ENCODE data around the gene NBAS.

Gene NBAS

GRCh38 chr2:15560988-15561573 is at the start of gene NBAS:
Gene NBAS (minus strand): TSS chr2:15561334. CDS start chr2:15561304, 30 bp downstream.
- DNase-seq: peak; percentile 88

- no peak for DNase-seq
These were observed 49.4 kb upstream of the NBAS start for GRCh38 chr2:15610430-15610952.

GRCh38 chr2:15609341-15610042 is 48.4 kb upstream of the NBAS start:
- no peak for DNase-seq

GRCh38 chr2:15608392-15608761 is 47.2 kb upstream of the NBAS start:
- DNase-seq: no peak

GRCh38 chr2:15607709-15608391 is 46.7 kb upstream of the NBAS start:
- no peak for DNase-seq

DNA sequence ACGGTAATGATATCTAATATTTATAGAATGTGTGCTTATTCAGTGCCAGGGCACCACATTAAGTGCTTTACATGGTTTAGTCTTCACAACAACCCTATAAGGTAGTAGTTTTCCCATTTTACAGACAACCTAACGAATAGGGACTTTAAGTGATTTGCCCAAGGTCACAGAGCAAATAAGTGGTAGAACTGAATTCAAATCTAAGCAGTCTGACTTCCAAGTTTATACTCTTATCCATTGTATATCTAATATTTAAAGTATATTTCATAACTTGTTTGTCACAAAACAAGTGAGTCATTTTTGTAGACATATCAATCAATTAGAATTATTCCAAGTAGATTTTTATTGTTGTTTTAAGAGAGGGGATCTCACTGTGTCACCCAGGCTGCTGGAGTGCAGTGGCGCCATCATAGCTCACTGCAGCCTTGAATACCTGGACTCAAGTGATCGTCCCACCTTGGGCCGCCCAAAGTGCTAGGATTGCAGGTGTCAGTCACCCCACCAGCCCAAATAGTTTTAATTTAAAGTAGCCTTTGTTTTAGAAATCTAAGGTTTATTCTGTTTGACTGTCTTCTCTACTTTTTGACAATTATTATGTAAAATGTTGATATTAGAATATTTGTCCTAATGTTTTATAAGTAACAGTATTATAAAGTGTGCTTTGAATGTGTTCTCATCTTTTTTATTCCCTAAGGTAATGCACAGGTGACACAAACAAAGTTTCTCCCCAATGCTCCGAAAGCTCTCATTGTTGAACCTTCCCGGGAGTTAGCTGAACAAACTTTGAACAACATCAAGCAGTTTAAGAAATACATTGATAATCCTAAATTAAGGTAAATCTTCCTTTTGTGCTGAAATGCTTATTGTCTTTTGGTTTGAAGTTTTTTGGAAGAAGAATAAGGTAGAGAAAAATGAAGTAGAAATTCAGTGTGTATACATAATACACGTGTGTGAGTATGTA is 45.6 kb upstream of the NBAS start:
- DNase-seq: no peak

- DNase-seq: no peak
These were observed 44.6 kb upstream of the NBAS start for GRCh38 chr2:15605721-15606120.

DNA sequence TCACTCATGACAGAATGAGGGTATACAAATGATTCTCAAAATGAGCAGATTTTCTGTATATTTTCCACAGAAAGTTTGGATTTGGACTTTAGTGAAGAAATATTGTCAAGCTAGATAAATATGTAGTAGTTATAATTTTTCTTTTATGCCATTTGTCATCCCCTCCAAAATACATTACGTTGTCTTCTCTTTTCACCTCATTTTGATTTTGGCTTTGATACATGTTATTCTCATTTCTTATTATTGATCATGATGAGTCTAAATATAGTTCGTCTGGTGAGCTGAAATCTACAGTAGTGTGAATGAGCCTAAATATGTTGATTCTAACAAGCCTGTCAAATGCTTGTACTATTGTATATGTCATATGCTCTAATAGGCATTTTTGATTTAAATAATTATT is 42.8 kb upstream of the NBAS start:
- DNase-seq: no peak

- no peak for DNase-seq
These were observed 42.1 kb upstream of the NBAS start for GRCh38 chr2:15603044-15603765.

GRCh38 chr2:15602393-15602792 is 41.3 kb upstream of the NBAS start:
- DNase-seq: no peak

GRCh38 chr2:15601681-15602080 is 40.5 kb upstream of the NBAS start:
- DNase-seq: no peak

DNA sequence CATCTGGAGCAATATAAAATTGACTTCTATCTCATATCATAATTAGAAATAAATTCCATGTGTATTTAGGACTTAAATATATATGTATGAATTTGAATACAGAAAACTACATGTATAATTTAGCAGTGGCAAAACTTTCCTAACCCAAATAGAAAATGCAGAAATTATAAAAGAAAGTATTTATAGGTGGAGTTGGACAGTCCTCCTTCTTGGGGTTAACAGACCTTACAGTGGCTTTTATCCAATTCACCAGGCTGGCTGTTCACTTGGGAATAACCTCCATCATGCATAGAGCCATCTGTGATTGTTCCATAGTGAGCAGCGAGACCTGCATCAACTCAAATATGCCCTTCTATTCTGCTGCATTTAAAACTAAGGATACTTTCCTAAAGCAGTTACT is 38.9 kb upstream of the NBAS start:
- no peak for DNase-seq

- DNase-seq: no peak
These were observed 35.8 kb upstream of the NBAS start for GRCh38 chr2:15596968-15597367.

DNA sequence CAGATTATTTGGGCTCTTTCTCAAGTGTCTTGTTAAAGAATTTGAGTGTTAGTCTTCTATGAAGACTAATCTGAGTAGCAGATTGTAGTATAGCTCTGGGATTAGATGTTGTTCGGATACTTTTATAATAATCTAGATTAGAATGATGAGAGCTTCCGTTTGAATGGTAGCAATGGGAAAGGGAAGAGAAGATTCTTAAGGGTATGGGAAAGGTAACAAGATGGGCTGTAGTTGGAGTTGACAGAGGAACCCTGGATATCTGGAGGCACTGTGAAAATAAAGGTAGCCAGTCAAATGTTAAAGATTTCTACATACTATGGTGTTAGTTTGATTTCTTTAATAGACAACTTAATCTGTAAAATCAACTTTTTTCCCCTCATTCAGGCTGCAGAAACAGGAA is 35.2 kb upstream of the NBAS start:
- DNase-seq: no peak

DNA sequence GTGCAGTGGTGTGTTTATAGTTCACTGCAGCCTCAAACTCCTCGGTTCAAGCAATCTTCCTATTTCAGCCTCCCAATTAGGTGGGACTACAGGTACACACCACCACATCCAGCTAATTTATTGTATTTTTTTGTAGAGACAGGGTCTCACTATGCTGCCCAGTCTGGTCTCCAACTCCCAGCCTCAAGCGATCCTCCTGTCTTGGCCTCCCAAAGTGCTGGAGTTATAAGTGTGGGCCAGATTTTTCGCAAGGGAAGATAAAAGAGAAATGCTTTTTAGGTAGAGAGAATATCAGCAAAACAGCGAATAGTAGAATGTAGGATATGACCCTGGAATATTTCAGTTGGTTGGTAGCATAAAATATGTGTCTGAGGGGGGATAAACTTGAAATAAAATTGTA is 34.8 kb upstream of the NBAS start:
- no peak for DNase-seq

DNA sequence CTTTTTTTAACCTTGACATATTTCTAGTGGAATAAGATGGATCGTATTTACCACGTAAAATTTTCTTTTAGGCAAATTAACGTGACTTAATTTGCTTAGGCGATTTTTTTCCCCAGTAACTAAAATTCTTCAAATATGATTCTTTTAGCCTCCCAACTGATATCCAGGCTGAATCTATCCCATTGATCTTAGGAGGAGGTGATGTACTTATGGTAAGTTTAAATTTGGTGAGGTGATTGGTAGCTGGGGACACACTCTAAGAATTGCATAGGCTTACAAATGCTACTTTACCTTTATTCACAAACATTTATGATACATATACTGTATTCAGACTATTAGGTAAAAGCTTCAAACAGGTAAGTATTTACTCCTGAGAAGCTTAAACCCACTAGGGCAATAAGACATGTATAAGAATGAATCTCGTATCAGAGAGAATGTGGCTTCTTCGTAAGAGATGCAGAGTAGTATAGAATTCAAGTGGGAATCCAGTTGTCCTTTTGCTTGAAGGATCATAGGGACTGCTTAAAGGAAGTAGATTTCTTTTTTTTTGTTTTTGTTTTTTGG is 34.3 kb upstream of the NBAS start:
- no peak for DNase-seq

DNA sequence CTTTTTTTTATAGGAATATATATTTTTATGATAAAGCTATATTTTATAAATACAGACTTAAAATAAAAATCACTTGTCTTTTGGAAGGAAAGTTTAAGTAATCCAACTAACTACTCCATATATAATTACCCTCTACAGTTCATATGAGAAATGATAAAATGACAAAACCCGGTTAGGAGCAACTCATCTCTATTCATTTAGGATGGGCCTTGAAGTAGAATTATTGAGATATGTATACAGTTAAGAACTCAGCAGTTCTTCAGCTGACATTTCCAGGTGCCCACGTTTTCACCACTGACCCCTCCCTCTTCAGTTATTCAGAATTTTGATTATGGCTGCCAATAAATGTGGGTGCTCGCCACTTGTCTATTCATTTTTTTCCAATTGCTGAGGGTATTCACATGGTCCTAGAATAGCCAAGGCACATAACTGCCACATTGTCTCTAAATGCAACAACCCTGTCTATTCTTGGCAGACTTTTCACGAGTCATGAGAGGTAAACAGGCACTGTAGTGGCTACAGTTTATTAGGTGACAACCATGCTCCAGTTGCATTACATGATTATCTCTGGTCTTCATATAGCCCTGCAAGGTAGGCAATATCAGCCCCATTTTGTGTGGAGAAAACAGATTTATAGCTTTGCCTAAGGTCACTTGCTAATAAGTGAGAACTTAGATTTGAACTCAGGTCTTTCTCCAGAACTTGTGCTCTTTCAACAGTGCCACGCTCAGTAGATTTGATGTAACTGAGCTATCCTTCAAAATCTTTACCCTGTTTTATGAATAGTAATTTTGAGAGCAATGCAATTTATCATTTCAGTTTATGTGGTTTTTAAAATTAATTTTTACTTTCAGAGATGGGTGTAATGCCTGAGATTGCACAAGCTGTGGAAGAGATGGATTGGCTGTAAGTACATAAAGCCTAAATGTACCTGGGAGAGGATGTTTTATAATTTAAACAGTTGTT is 33.4 kb upstream of the NBAS start:
- no peak for DNase-seq

DNA sequence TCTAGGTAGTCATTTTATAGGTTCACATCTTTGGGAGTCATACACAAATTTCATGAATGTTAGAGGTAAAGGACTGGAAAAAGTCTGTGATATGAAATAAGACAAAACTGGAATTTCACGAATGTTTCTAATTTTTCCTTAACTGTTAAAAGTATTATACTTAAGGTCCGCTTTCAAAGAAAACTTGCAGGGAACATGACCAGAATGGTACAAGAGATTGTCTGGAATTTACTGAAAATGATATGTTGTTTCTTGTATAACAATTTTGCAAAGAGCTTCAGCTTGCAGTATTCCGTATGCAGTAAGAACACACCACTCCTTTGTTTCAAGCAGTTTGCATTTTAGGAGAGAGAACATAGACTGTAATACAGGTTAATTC is 32.2 kb upstream of the NBAS start:
- DNase-seq: no peak

GRCh38 chr2:15591692-15592463 is 30.7 kb upstream of the NBAS start, which contains the start of gene DDX1:
Gene DDX1 (plus strand): TSS chr2:15591868. CDS start chr2:15591934, 66 bp downstream.
- peak; percentile 90 for DNase-seq

GRCh38 chr2:15591373-15591691 is 30.2 kb upstream of the NBAS start:
- no peak for DNase-seq
